Skin of body (tissue), 2 donors: ENCODE measurements around the gene BCL2L13. TPM values are rescaled to one million over a fixed set of nuclear protein-coding genes. Genes with fewer than 3 reads are reported as not detected.

Experiments used
- DNase-seq: peaks from one replicate; lab custom pipeline; 2025; lab: John Stamatoyannopoulos, UW
- total RNA-seq: library from RNA; depleted of rRNA; stranded (reverse); fragments of >200 nt; gene quantifications from one replicate; pipeline ENCODE4 v1.2.3, GENCODE V29; 2014

Gene BCL2L13
- total RNA-seq, 1 donor from 2014 or later, result 24.5 TPM

DNA sequence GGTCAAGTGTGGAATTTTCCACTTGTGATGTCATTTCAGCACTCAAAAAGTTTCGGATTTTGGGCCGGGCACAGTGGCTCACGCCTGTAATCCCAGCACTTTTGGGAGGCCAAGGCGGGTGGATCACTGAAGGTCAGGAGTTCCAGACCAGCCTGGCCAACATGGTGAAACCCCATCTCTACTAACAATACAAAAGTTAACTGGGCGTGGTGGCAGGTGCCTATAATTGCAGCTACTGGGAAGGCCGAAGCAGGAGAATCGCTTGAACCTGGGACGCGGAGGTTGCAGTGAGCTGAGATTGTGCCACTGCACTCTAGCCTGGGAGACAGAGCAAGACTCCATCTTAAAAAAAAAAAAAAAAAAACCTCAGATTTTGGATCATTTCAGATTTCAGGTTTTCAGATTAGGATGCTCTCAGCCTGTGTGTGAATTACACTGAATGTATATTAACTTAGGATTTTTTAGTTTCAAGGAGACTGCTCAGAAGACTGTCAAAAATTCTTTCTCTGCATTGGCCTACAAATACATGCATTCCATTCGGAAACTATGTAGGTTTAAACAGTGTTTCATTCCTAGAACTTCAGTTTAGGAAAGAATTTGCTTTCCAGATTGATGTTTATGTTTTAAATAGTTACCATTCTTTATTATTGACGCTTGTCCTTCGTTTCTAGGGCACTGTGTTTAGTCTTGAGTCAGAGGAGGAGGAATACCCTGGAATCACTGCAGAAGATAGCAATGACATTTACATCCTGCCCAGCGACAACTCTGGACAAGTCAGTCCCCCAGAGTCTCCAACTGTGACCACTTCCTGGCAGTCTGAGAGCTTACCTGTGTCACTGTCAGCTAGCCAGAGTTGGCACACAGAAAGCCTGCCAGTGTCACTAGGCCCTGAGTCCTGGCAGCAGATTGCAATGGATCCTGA is 87.7 kb downstream of the BCL2L13 start:
- no peak for DNase-seq

DNA sequence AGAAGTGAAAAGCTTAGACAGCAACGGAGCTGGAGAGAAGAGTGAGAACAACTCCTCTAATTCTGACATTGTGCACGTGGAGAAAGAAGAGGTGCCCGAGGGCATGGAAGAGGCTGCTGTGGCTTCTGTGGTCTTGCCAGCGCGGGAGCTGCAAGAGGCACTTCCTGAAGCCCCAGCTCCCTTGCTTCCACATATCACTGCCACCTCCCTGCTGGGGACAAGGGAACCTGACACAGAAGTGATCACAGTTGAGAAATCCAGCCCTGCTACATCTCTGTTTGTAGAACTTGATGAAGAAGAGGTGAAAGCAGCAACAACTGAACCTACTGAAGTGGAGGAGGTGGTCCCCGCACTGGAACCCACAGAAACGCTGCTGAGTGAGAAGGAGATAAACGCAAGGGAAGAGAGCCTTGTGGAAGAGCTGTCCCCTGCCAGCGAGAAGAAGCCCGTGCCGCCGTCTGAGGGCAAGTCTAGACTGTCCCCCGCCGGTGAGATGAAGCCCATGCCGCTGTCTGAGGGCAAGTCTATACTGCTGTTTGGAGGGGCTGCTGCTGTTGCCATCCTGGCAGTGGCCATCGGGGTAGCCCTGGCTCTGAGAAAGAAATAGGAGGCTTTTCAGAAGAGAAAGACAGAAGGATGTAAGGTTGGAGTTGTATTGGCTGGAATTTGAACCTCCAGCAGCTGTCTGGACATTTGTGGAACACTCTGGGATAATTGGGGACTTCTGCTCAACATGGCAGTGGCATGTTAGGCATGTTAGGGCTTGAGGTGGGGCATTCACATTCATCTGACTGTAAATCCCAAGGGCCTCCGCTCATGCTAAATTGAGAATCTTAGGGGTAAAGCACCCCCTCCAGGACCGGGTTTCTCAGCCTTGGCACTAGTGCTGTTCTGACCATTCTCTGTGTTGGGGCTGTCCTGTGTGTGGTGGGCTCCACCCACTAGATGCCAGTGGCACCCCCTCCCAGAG is 88.7 kb downstream of the BCL2L13 start:
- DNase-seq, result no peak

DNA sequence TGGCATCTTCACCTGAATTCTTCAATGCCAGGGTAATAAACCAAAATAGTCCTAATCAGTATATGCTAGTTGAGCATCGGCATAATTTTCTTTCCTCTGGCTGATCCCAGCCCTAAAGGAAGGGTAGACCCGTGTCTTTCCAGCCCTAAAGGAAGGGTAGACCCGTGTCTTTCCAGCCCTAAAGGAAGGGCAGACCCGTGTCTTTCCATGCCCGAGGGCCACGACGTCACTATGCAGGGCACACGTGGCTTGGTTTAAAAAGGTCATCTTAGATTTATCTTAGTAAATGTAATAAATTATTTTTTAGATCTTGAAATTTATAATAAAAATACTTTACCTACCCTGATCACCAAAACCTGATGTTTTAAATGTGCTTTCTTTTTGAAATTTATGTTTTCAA is 90.2 kb downstream of the BCL2L13 start:
- no peak for DNase-seq

DNA sequence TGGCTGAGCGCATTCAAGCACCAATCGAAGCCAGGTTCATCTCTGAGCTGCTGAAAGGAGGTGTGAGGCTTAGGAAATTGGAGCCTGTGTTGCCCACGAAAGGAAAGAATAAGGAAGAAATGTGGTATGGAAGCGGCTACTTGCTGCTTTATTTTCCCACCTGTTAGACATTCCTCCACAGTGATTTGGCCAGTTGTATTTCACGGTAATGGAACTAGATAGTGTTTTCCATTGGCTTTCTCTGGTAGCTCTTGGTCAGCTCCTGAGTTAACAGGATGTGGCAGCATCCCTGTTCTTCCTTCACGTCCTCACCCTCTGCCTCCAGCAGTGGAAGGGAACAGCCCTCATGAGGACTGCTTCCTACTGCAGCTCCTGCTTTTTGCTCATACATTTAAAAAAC is 91.0 kb downstream of the BCL2L13 start:
- no peak for DNase-seq

DNA sequence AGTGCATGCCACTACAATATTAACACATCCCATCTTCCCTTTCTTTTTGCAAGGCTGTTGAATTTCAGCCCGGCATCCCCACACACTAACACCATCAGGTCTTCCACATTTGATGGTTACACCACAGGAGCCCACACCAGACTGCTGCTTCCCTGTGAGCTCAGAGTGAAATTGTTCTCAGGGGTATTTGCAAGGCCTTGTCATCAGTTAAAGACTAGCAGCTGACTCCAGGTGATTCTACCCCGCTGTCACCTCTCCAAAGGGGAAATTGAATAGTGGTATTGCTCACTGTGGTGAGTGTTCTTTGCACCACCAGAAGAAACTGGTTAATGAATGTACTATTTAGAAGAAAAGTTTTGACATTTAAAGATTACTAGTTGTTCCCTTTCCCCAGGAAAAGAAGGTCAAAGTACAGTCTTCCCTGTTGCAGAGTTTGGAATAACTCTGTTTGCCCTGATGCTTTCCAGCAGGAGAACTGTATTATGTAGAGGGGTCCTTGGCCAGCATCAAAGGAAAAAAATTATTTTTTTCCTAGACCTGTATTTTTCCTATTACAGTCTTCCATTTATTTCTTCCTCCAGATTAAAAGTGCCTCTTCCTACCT is 93.8 kb downstream of the BCL2L13 start:
- DNase-seq, result no peak

DNA sequence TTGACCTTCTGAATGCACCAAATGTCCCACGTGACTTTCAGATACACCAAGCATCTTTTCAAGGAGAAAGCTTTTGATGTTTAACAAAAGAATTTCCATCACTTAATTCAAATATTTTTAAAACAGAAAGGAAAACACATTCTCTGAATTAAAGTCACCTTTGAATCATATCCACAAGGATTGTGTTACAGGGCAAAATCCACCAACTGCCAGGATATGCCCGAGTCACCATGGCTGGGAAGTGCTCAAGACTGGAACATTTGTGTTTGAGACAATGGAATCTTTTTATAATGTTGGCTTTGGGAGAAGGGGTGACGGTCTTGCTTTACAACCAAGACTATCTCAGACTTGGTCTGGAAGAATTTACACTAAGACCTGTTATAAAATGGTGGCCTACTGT is 94.9 kb downstream of the BCL2L13 start:
- DNase-seq, result no peak

DNA sequence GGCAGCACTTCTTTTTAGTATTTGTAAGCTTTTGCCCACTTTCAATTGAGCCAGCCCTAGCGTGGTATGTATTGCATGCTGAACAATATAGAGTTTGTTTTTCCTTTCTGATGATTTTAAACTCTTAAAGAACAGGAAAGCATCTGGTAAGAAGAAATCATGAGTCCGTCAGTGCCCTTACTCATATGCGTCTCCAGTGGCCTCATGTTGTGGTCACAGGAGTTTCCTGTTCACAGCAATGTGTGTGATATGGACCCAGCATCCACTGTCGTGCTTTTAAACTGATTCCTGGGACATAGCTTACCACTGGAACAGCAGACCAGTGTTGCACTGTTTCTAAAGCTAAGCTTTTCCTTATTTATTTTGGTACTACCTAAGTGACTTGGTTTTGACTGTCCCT is 95.6 kb downstream of the BCL2L13 start:
- no peak for DNase-seq

DNA sequence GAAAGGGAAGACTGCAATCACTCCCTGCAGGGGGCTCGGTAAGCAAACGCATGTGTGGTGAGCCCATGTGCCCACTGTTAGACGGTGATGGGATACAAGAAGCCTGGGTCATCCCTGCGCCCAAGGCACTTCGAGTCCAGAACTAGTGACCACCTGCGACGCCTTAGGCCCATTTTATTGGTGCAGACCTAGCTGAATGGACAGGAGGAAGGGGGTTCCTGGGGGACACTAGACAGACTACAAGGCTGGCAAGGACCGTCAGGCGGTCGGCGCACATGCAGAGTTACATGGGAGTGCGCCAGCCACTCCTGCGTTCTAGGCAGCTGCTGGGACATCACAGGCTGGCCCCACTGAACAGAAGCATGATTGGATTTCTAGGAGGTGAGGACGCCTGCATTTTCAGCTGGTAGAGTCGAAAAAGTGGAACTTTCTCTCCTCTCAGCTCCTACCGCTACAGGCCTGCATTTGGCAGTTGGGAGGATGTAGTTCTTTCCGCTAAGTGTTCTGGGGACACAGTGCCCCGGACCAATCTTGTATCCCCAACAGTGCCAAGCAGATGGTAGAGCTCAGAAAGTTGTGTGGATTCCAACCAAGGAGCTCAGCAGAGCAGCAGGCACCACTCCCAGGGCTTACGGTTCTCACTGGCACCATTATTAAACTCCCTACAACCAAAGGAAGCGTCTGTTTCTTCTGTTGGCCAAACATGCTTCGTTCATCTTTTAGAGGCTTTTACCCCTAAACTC is 100.0 kb downstream of the BCL2L13 start:
- no peak for DNase-seq

DNA sequence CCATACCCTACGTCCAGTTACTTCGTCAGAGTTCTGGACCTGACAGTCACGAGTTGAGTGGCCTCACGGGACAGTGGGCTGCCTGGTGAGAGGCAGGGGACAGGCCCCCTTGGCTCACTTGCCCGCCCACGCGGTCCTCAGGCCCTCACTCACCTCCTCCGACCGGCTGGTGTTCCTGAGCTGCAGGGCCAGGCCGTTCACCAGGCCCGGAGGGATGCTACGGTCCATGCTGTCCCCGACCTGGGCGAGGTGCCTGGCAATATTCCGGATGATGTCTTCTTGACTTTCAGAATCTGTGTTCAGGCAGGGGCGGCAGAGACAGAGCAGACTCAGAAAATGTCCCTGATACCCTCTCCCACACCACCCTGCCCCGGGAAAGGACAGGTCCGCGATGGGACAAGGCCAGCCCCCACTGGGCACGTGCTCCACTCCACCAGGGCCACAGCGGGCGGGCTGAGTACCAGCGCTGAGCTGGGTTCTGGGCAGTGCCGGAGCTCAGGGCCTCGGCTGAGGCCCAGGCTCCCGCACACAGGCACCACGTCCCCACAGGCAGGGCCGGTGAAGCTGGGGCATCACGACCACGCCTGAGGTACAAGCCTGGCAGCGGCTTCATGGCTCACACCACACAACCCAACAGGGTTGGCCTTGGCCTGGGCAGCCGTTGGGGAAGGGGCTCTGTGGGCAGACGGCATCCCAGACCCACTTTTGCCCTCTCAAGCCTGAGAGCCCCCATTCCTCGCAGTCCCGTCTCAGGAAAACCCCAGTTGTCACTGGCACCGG is 100.8 kb downstream of the BCL2L13 start:
- DNase-seq, result no peak

DNA sequence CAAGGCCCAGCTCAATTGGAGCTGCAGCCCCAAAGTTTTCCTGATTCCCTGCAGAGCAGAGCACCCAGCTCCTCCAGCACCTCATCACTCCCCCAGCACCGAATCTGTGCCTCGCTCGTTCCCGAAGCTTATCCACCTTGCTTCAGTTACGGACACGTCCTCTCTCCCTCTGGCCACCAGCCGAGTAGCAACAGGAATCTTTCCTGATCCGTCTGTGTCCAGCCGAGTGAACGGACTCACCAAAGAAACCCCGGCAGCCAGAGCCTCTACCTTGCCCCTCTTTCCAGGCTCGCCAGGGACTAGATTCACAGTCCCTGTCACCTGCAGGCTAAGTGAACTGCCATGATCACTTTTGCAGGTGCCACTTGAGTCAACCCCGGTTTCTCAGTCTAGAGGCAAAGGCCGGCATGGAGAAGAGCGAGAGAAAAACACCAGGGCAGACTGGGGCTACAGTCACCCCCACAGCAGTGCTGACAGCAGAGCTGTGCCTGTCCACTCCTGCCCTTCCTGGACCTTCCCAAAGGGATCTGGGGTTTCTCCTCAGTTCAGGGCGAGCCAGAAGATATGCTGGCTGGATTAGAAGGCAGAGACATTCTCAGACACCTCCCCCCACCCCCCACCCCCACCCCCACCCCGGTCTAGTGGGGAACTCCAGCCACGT is 103.4 kb downstream of the BCL2L13 start:
- no peak for DNase-seq

DNA sequence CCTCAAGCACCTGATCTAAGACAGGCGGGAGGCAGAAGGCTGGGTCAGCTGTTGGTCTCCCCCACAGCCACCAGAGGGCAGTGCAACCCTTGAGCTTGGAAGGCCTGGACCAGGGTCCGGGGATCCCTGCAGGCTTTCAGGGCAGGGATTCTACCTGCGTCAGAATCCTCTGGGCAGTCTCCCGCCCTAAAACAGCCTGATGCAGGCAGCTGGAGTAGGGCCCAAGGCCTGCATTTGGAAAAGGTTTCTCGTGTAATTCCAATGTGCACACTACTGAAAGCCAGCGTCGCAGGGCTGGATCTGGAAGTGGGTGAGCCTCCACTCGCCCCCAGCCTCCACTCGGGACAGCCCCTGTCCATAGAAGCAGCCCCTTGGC is 104.0 kb downstream of the BCL2L13 start:
- no peak for DNase-seq

DNA sequence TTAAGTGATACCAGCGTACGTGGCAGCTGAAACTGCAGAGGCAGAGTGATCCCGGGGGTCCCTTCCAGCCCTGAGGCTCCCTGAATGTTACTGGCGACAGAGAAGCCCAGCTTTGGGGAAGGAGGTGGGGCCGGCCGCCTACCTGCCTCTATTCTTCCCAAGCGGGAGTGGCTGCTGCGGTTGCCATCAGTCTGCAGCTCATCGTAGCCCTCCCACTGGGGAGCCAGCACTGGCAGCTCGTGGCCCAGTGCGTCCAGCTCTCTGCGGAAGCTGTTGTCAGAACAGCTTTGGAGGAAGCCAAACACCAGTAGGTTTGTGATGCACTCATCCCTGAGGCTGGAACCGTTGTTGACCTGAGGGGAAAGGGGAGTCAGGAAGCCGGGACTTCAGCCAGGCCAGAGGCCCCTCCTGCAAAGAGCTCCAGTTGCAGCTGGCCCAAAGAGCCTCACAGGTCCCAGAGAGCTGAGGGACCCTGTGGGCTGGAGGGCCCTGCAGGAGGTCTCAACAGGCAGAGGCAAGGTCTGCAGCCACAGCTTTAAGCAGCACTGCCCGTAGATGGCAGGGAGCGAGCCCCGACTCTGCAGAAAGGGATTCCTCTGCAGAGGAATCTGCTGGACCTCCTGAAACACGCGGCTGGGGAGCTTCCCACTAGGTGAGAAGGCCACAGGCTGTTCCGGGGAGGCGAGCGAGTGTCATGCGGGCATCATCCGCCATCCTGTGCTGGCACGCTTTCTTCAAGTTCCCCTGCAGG is 105.3 kb downstream of the BCL2L13 start:
- no peak for DNase-seq

DNA sequence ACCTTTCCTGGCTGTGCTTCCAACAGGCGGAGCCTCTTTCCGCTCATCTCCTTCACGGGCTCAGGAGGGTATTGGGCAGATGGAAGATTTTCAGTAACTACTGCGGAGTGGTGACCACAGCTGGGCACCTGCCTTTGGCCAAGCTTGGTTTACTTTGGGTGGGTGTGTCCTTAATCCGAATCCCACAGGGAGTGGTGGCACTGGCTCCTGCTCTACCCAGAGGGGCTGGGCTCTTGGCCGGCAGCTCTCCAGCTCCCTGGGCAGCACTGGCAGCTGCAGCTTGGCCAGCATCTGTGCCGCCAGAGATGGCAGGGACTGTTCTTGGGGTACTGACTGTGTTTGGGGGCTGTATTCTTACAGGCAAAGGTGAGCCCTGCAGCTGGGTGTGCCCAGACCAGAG is 105.9 kb downstream of the BCL2L13 start:
- DNase-seq, result no peak

DNA sequence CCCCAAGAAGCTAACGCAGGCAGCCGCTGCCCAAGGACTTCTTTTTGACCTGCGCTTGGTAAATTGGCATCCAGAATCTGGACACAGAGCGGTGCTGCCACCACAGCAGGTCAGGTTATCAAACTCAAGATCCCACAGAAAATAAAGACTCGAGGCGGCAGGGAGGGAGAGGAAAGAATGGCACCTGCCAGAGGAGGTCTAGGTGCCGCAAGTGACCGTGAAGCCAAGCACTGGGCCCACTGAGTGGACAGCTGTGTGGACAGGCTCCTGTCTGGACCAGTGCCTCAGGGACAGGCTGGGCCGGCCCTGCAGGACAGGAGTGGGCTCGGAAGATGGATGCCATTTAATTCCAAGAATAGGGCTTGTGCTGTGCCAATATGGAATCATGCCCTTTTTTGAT is 108.4 kb downstream of the BCL2L13 start:
- no peak for DNase-seq

DNA sequence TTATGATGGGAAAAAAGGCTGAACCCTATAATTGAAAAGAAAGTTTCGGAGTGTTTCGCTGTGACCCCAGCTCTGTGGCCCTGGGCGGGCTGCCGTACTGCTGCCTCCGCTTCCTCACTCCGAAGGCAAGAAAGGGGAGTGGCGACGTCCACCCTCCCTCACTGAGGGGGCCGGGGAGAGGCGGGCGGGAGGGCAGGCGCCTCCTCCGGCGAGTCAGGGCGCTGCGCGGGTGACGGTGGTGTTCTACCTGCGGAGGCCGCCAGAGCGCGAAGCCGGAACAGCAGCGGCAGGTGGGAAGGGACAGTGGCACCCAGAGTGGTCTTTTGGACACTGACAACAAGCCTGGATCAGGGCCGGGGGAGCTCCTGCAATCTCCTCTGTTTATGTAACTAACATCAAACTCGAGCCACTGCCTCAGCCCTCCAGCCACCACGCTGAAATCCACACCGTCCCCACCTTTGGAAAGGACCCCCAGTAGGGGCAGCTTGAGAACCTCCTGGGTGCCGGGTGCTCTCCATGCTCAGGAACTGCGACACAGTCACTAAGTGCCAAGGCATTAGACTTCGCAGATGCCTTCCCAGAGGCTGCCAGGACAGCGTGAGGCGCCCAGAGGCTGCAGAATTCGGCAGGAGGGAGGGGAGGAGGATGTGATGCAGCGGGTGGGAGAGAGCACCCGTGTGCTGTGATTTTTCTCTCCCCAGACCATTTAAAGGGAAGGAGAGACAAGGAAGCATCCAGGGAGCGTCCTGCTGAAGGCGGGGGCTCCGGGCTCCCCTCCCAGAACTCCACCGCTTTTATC is 110.2 kb downstream of the BCL2L13 start:
- DNase-seq, result no peak

DNA sequence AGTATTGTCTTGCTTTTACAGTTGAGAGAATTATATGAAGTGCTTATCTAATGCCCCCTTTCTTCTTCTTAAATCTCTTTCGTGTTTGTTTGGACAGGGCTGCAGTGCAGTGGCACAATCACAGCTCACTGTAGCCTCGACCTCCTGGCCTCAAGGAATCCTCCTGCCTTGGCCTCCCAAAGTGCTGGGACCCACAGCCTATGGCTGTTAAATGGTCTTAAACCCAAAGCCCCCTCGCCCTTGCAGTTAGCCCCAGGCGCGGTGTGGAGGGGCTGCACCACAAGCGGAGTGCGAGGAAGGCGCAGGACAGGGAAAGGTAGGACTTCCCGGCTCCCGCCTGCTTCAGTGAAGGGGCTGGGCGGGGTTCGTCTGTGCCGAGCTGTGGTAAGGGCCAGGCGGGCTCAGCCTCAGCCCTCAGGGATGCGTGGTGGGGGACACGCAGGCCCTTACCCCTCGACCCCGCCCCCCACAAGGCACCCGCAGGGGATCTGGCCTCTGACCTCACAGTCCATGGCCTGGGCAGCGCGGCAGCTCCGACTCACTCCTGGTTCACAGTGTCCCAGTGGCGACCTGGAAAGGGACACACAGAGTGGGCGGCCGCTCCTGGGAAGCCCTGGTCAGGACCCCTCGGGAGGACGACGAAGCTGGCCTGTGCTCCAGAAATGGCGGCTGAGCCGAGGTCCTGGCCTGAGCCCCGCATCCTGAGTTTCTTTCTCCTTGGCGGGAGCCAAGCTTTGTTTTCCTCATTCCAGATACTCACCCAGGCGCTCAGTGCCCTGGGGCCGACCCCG is 111.2 kb downstream of the BCL2L13 start:
- DNase-seq, result no peak

DNA sequence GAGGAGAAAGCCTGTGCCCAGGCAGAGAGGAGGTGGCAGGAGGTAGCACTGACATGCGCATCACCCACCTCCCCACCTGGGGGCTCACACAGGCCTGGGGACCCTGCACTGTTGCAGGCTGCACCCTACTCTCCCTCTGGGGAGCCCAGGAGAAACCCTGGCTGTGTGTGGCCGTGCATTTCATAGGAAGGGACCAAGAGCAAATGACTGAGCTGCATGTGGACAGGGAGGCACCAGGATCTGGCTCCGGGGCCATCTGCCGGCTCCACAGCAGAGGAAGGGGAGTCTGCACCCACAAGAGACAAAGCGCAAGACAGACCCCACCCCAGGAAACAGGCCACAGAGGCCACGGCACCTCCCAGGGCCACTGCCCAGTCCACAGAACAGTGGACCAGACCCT is 113.0 kb downstream of the BCL2L13 start:
- DNase-seq, result no peak
